GM19463 (cell line): ENCODE results near the gene MAMLD1.
"Not testable (repeated sequence)": the region's sequence is repeated elsewhere in the genome, so short reads cannot be mapped to it uniquely, and the experiment has no call there.

Experiments used
- ATAC-seq: cut with Tn5 transposase; IDR thresholded peaks from one replicate; pipeline ENCODE4 v1.9.1; 2021; ENCODE audit warnings: mild to moderate bottlenecking, moderate library complexity; ENCODE audit not compliant: unreplicated experiment

MAMLD1 gene, protein sequence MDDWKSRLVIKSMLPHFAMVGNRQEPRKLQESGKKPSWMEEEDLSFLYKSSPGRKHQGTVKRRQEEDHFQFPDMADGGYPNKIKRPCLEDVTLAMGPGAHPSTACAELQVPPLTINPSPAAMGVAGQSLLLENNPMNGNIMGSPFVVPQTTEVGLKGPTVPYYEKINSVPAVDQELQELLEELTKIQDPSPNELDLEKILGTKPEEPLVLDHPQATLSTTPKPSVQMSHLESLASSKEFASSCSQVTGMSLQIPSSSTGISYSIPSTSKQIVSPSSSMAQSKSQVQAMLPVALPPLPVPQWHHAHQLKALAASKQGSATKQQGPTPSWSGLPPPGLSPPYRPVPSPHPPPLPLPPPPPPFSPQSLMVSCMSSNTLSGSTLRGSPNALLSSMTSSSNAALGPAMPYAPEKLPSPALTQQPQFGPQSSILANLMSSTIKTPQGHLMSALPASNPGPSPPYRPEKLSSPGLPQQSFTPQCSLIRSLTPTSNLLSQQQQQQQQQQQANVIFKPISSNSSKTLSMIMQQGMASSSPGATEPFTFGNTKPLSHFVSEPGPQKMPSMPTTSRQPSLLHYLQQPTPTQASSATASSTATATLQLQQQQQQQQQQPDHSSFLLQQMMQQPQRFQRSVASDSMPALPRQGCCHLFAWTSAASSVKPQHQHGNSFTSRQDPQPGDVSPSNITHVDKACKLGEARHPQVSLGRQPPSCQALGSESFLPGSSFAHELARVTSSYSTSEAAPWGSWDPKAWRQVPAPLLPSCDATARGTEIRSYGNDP

DNA sequence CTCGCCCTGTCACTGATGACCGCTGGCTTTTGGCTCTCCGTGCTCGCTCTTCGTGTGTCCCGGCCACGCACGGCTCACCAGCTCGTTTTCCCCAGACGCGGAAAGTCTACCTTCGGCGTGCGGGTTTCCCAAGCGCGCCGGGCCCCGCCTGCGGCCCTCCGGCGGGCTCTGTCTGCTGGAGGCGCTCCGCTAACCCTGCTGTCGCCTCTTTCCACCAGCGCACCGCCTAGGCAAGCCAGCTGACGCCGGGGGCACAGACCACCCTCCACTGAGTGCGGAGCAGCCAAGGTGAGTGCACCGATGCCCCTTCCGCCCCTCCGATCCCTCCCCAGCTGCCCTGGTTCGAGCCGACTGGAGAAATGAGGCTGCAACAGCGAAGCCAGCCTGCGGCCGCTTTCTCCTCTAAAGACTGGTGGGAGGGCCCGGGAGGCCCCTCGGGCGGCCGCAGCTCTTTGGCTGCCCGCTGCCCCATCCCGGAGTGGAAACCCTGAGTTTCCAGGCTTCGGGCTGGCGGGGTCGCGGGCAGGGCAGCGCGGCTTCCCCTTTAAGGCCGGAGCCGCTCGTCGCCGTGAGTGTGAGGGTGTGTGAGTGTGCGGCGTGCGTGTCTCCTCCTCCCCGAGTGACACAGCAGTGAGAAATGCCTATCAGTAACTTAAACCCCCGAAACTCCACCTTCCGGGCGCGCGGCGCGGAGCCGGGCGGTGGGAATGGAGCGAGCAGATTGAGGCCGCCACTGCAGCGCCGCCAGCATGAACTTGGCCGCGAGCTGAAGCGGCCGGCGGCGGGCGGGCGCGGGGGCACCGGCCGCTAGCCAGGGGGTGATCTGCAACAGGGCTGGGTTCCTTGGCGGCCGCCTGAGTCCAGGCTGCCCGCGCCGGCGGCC is at the start of gene MAMLD1:
MAMLD1 (plus strand) TSS at position 719 of the 883 bp plus-strand sequence. CDS start 82,200 bp downstream, outside the sequence.
- ATAC-seq = no peak

DNA sequence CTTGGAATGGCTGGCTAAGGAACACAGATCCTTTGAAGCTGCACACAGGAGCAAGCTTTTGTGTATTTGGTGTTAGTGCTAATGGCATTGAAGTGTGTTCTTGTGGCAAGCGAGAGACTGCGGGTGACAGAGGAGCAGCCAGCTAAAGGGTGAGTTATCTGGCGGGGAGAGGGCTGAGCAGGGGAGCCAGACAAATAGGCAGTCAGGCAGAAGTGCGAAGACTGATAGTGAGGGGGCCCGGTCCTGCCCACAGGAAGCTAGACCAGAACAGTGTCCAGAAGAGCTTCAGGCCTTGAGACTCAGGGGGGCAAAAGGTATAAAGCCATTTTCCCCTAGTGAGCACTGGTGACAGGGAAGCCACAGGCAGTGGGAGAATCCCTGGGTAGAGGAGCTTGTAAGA is 49.6 kb upstream of the MAMLD1 start:
- no peak for ATAC-seq

DNA sequence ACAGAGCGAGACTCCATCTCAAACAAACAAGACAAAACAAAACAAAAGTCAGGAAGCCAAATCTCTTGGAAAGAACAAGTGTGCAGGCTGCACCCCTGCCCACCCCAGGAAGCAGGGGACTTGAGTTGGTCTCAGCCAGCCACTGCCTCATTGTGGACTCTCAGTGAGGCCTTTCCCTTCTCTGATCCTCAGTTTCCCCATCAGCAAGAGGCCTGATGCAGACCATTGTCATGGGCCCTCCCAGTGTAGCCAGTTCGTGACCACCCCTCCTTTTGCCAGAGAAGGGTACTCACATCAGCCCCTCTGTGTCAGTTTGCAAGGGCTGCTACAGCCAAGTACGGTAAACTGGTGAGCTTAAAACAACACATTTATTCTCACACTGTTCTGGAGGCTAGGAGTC is 48.9 kb upstream of the MAMLD1 start:
- ATAC-seq = no peak

DNA sequence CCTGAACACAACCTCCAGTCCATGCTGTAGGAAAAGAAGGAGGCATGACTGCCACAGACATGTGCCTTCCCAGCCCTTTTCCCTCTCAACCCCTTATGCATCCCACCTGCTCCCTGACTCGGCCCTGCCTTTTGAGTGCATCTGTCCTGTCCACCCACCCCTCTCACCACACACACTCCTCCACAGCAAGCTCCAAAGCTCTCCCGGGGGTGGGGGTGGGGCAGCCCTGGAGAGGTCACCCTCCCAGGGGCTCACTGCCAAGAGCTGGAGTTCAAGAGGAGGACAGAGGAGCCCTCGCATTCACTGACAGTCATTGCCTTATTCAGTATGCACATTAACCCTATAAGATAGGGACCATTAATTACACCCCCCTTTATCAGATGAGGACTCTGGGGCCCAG is 46.6 kb upstream of the MAMLD1 start:
- ATAC-seq = no peak

DNA sequence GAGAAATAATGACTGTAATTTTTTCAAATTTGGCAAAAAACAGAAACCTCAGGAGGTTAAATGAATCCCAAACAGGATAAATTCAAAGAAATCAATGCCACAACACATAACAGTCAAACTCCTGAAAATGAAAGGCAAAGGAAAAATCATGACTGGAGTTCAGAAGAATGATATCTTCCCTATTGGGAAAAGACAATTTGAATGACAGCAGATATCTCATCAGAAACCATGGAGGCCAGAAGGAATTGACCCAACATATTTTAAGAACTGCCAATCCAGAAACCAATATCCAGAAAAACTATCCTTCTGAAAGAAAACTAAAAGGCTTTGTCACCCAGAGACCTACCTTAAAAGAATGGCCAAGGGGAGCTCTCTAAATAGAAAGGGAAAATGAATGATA is 40.1 kb upstream of the MAMLD1 start:
- ATAC-seq = no peak

DNA sequence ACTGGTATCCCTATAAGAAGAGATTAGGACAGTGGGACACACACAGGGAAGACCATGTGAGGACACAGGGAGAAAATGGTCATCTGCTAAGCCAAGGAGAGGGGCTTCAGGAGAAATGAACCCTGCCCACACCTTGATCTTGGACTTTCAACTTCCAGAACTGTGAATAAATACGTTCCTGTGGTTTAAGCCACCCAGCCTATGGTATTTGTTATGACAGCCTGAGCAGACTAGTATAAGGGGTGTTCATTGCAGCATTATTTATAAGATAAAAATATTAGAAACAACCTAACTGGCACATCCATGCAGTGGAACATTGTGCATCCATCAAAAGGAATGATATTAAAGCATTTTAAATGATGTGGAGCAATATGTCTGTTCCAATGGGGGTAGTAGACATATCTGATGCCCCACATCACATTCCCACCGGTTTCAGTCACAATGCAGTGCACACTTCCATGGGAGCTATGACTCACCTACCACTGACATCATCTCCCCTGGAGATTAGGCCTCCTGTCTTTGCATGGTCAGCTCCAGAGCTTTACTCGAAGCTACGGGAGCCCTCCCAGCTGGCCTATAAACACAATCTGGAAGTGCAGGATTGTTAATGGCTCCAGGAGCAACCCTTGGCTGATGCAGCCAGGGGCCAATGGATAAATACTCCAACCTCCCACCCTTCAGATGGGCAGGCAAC is 38.9 kb upstream of the MAMLD1 start:
- ATAC-seq = no peak

DNA sequence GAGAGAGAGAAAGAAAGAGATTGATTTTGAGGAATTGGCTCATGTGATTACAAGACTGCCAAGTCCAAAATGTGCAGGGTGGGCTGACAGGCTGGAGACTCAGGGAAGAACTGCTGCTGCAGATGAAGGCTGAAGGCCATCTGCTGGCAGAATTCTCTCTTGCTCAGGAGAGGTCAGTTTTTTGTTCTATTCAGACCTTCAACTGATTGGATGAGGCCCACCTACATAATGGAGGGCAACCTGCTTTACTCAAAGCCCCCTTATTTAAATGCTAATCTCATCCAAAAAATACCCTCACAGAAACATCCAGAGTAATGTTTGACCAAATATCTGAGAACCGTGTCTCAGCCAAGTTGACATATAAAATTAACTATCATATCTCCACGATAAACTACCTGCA is 38.2 kb upstream of the MAMLD1 start:
- ATAC-seq = no peak

DNA sequence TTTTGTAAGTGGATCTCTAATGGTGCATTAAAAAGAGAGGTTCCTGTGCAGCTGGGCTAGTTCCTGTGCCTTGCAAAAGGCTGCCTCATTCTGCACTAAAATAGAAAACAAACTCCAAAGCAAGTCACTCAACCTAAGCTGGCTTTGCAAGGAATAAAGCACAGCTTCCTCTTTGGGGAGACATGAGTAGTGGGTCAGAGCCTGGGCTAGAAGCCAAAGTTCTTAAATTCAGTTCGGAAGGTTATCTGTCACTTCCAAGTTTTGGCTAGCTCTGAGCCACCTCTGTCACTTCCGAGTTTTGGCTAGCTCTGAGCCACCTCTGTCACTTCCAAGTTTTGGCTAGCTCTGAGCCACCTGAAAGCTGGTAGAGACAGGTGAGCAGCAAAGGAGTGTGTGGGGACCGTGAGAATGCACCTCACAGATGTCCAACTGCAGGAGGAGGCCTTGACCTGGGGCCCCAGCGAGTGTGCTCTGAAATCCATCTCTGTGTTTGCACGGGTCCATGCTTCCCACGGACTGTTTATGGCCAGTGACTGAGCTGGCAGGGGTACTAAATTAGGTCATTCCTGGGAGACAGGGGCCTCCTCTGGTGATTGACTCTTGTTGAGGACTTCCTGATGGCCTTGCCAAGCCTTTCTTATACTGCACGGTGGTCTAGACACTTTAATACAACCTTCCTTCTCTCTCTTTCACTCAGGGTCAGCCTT is 36.4 kb upstream of the MAMLD1 start:
- no peak for ATAC-seq

DNA sequence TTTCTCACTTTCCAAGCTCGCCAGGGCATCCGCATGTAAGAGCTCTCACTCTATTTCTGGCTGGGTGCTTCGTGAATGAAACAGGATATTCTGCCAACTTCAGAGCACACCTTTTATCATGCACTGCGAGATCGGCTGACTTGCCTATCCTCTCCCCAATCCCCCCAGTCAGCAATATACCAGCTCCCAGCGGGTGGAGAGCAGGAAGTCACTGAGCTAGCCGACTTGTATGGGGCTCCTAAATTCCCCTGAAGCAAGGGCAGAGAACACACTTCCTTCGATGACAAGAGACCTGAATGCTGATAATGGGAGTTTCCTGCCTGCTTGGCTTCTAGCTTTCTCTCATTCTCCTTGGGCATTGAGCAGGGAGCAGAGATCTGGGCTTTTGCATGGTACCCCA is 33.8 kb upstream of the MAMLD1 start:
- no peak for ATAC-seq

DNA sequence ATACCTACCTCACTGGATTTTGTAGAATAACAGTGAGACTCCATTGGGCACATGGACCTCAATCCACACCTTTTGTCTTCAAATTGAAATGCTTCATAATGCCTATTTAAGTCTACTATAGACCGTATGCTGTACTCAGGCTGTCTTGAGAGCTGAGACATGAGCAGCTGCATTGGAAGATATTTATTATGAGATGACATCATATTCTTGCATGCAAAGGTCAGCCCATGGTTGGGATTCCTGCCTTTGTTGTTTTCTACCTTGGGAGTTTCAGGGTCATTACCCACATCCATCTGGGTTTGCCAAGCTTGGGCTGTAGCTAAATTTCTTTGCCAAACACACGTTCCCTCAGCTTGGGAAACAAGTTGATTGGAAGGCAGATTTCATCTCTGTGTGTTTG is 33.2 kb upstream of the MAMLD1 start:
- no peak for ATAC-seq

DNA sequence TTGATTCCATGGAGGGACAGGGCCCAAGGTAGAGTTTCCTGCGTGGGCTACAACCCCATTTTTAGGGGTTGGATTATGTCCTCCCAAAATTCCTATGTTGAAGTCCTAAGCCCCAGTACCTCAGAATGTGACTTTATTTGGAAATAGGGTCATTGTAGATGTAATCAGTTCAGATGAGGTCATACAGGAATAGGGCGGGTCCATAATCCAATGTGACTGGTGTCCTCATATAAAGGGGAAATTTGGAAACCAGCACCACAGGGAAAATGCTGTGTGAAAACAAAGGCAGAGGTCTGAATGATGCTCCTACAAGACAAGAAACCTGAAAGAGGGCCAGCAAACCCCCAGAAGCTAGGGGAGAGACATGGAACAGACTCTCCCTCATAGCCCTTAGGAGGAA is 31.1 kb upstream of the MAMLD1 start:
- no peak for ATAC-seq

DNA sequence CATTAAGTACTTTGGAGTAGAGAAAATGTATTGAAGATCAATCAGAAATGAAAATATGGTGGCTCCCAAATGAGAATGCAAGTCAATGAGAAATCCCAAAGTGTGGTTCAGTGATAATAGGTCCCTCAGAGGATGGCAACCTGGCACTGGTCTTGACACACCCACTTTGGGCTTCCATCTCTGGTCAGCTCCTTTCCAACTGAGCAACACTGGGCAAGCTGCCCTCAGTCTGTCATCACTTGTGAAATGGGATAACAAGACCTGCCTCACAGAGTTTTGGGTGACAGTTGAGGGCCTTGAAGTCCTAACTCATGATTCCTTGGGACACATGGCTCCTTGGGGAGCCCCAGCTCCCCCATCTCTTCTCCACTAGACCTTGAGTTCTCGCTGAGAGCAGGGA is 29.0 kb upstream of the MAMLD1 start:
- ATAC-seq = no peak

DNA sequence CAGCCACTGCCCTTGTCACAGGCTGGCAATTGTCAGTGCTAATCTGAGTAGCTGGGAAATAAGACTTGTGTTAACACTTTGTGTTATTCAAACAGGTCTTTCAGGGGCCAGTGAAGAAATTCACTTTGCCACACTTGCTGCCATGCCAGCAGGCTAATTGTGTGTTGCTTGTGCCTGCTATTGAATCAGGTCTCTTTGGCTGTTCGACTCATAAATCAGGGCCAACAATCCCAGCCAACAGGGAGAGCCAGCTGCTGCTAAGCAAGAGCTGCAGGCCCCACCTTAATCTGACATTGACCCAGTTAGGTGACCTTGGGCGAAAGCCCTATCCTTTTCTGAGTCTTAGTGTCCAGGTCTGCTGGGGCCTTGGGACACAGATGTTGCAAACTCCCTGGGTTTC is 28.1 kb upstream of the MAMLD1 start:
- ATAC-seq = no peak

DNA sequence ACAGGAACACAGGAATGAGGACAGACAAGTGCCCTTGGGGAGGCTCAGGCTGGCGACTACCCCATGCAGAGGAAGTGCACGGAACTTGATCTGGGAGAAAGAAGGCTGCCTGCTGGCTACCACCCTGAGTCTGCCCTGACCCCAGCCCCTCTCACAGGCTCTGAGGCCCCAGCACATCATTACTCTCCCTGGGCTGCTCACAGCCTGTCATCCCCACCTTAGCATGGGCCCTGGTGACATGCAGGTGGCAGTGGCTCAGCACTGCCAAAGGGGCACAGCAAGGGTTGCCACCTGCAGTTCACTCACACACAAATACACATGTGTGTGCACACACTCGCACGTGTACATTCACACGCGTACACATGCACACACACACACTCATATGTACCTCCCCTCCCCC is 26.1 kb upstream of the MAMLD1 start:
- ATAC-seq = no peak

DNA sequence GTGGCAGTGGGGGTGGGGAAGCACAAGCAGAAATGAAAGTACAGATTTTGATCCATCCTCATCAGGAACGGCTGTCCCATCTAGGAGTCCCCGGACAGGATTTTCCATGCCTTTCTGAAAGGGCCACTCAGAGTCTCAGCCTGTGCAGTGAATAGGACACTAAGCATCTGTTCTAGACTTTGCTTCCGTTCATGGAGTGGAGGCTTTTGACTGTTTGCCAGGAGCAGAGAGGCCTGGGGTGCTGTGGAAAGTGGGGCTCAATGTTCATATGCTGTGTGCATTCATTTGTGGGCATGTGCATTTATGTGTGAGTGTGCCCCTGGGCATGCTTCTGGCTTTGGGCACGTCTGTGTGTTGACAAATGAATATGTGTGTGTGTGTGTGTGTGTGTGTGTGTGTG is 25.6 kb upstream of the MAMLD1 start:
- ATAC-seq = no peak

DNA sequence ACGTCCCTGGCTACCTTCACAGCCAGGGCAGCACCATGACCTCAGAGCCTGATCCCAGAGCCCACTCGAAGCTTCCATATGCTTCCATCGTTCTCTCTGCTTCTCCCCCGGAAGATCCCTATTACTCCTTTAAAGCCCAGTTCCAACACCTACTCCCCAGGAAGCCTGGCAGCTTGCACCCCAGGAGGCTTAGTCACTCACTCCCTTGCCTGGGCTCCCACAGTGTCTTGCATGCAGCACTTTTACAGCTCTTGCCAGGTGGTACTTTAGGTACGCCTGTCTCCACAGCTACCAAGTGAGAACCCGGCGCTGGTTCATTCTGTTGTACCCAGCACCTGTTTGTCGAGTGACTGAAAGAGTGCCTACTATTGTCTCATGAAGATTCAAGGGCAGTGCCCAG is 24.5 kb upstream of the MAMLD1 start:
- no peak for ATAC-seq

DNA sequence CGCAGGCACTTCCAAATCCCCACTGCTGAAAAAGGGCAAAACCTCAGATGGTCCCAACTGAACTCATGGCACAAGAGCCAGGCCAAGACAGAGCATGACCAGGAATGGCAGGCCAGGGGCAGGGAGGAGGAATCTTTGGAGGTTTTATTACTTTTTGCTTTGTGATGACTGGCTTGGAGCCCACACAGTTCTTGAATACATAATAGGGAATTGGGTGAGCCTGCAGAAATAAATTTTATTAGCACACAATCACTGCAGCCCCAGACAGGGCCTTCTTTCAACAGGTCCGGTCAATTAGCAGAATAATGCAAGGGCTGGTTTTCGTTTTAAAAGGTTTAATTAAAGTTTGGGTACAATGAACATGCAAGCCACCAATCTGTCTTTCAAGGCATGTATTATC is 23.4 kb upstream of the MAMLD1 start:
- ATAC-seq = no peak

DNA sequence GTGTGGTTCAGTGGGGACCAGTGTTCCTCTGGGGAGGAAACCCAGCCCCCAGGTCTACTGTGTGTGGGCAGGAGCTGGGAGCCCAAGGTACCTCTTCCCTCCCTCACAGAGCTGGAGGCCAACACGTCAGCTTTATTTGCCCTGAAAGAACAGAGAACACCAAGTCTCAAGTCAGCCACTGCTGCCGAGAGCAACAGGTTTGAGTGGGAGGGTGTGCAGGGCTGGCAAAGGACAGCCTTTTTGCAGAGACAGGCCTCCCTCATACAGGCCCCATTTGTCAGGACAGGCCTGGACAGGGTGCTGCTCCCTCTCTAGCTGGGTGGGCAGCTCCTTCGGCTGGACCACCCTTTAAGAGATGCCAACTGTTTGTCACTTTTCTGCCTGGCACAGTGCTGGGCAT is 22.8 kb upstream of the MAMLD1 start:
- not testable (repeated sequence) for ATAC-seq

DNA sequence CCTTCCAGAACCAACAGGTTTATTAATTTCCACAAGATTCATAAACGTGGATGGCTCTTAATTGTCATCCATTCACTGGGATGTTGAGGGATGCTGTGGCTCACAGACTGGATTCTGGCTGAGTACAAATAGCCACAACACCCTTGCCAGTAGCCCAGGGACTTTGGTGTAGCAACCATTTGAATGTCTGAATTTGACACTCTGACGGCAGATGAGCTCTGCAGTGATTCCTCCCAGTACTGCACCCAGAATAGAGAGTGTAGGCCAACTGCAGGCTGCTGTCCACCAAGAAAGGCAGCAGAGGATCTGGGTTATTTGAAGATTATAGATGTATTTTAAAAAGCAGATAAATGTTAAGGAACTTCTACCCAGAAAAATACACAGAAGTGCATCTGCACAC is 15.6 kb upstream of the MAMLD1 start:
- ATAC-seq = no peak

DNA sequence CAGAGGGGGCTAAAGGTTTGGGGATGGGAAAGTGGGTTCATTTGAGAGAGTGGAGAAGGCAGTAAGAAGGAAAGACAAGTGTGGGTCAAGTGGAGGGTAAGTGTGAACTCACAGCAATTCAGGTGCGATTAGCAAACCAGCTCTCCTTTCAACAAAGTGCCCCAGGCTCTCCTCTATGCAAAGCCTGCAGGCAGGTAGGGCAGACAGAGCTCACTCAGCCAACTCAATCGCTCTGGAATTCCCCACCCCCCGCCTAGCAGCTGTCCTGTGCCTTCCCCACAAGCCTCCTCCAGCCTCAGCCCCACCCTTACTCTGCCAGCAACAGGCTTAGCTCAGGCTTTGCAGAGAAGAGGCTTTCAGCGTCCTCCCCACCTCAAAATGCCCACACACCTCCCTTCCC is 14.8 kb upstream of the MAMLD1 start:
- no peak for ATAC-seq
